ENCODE results near the gene FRMPD4. TPM values are rescaled to one million over a fixed set of nuclear protein-coding genes. Genes with fewer than 3 reads are reported as not detected.
A peak's percentile ranks its signal among the peaks of the same experiment; 100 is the strongest.
"Not testable (repeated sequence)": the region's sequence is repeated elsewhere in the genome, so short reads cannot be mapped to it uniquely, and the experiment has no call there.

The FRMPD4 gene
- total and polyA plus RNA-seq, 2 donors = 0.06 to 0.85 TPM

GRCh38 chrX:12526306-12526705 lies 388.0 kb downstream of the FRMPD4 start:
- H3K4me1 ChIP-seq (ENCODE audit: insufficient read depth) = no peaks in the 10 kb centered on the region
- H3K36me3 ChIP-seq (ENCODE audit: insufficient read depth) = no peaks in the 10 kb centered on the region
- 28% methylated on average over 5 of the region's 5 CpGs for WGBS
- H3K27ac ChIP-seq (ENCODE audit: low read depth) = no peak overlapping the region
- H3K4me3 ChIP-seq (ENCODE audit: low read depth, low read length) = no peak overlapping the region
- no peak for DNase-seq (ENCODE audit: extremely low spot score)

- H3K27ac ChIP-seq (ENCODE audit: low read depth); H3K4me3 ChIP-seq (ENCODE audit: low read depth, low read length); H3K4me1 ChIP-seq (ENCODE audit: insufficient read depth); H3K36me3 ChIP-seq (ENCODE audit: insufficient read depth); DNase-seq (ENCODE audit: extremely low spot score): not testable (repeated sequence)
- WGBS = 80% methylated on average over 10 of the region's 11 CpGs
These were observed 399.8 kb downstream of the FRMPD4 start for GRCh38 chrX:12538096-12538495.

- H3K27ac ChIP-seq (ENCODE audit: low read depth); H3K36me3 ChIP-seq (ENCODE audit: insufficient read depth); DNase-seq (ENCODE audit: extremely low spot score); H3K4me3 ChIP-seq (ENCODE audit: low read depth, low read length); H3K4me1 ChIP-seq (ENCODE audit: insufficient read depth): not testable (repeated sequence)
- 79% methylated on average over 3 of the region's 3 CpGs for WGBS
These were observed 404.0 kb downstream of the FRMPD4 start for GRCh38 chrX:12542251-12542650.

- DNase-seq (ENCODE audit: extremely low spot score) = no peak
- no peak overlapping the region for H3K4me3 ChIP-seq (ENCODE audit: low read depth, low read length)
- WGBS = 88% methylated on average over 3 of the region's 3 CpGs
- no peaks in the 10 kb centered on the region for H3K36me3 ChIP-seq (ENCODE audit: insufficient read depth)
- no peak overlapping the region for H3K27ac ChIP-seq (ENCODE audit: low read depth)
- H3K4me1 ChIP-seq (ENCODE audit: insufficient read depth) = no peaks in the 10 kb centered on the region
These were observed 410.1 kb downstream of the FRMPD4 start for GRCh38 chrX:12548341-12548740.

- no peaks in the 10 kb centered on the region for H3K36me3 ChIP-seq (ENCODE audit: insufficient read depth)
- 0% methylated on average over 1 of the region's 1 CpG for WGBS
These were observed 410.5 kb downstream of the FRMPD4 start for GRCh38 chrX:12548746-12549145.

GRCh38 chrX:12554206-12554605 lies 415.9 kb downstream of the FRMPD4 start:
- no peak for DNase-seq (ENCODE audit: extremely low spot score)
- Histone ChIP-seq H3K4me1 (ENCODE audit: insufficient read depth) (no peaks in the 10 kb centered on the region), H3K36me3 (ENCODE audit: insufficient read depth) (no peaks in the 10 kb centered on the region), H3K4me3 (ENCODE audit: low read depth, low read length) (no peak overlapping the region), H3K27ac (ENCODE audit: low read depth) (no peak overlapping the region)

More at GRCh38 chrX:12548746-12549145, 410.5 kb downstream of the FRMPD4 start:
- no peak overlapping the region for H3K27ac ChIP-seq (ENCODE audit: low read depth)
- H3K4me1 ChIP-seq (ENCODE audit: insufficient read depth) = no peaks in the 10 kb centered on the region
- no peak overlapping the region for H3K4me3 ChIP-seq (ENCODE audit: low read depth, low read length)
- DNase-seq (ENCODE audit: extremely low spot score) = peak; percentile 2

- Histone ChIP-seq H3K36me3 (ENCODE audit: insufficient read depth) (no peaks in the 10 kb centered on the region), H3K4me3 (ENCODE audit: low read depth, low read length) (no peak overlapping the region), H3K27ac (ENCODE audit: low read depth) (no peak overlapping the region), H3K4me1 (ENCODE audit: insufficient read depth) (no peaks in the 10 kb centered on the region)
- no peak for DNase-seq (ENCODE audit: extremely low spot score)
- 76% methylated on average over 1 of the region's 1 CpG for whole genome bisulfite sequencing
These were observed 424.8 kb downstream of the FRMPD4 start for GRCh38 chrX:12563121-12563520.

GRCh38 chrX:12564221-12564620 lies 425.9 kb downstream of the FRMPD4 start:
- no peaks in the 10 kb centered on the region for H3K36me3 ChIP-seq (ENCODE audit: insufficient read depth)
- 93% methylated on average over 2 of the region's 2 CpGs for WGBS
- DNase-seq (ENCODE audit: extremely low spot score) = no peak
- H3K4me1 ChIP-seq (ENCODE audit: insufficient read depth) = no peaks in the 10 kb centered on the region
- H3K4me3 ChIP-seq (ENCODE audit: low read depth, low read length) = no peak overlapping the region
- no peak overlapping the region for H3K27ac ChIP-seq (ENCODE audit: low read depth)

GRCh38 chrX:12567857-12568256 lies 429.6 kb downstream of the FRMPD4 start:
- Histone ChIP-seq H3K36me3 (ENCODE audit: insufficient read depth) (no peaks in the 10 kb centered on the region), H3K27ac (ENCODE audit: low read depth) (no peak overlapping the region), H3K4me1 (ENCODE audit: insufficient read depth) (no peaks in the 10 kb centered on the region), H3K4me3 (ENCODE audit: low read depth, low read length) (no peak overlapping the region)
- DNase-seq (ENCODE audit: extremely low spot score) = no peak
- 38% methylated on average over 2 of the region's 2 CpGs for WGBS

- H3K27ac ChIP-seq (ENCODE audit: low read depth) = no peak overlapping the region
- 72% methylated on average over 4 of the region's 4 CpGs for WGBS
These were observed 432.7 kb downstream of the FRMPD4 start for GRCh38 chrX:12570859-12571501.

GRCh38 chrX:12579311-12579710 lies 441.0 kb downstream of the FRMPD4 start:
- no peak for DNase-seq (ENCODE audit: extremely low spot score)
- 84% methylated on average over 5 of the region's 5 CpGs for WGBS
- Histone ChIP-seq H3K36me3 (ENCODE audit: insufficient read depth) (no peaks in the 10 kb centered on the region), H3K4me3 (ENCODE audit: low read depth, low read length) (no peak overlapping the region), H3K27ac (ENCODE audit: low read depth) (no peak overlapping the region), H3K4me1 (ENCODE audit: insufficient read depth) (no peaks in the 10 kb centered on the region)

More at GRCh38 chrX:12570859-12571501, 432.7 kb downstream of the FRMPD4 start:
- DNase-seq (ENCODE audit: extremely low spot score) = no peak
- Histone ChIP-seq H3K4me1 (ENCODE audit: insufficient read depth) (no peaks in the 10 kb centered on the region), H3K36me3 (ENCODE audit: insufficient read depth) (no peaks in the 10 kb centered on the region), H3K4me3 (ENCODE audit: low read depth, low read length) (no peak overlapping the region)

GRCh38 chrX:12580548-12580947 lies 442.3 kb downstream of the FRMPD4 start:
- WGBS = 63% methylated on average over 3 of the region's 3 CpGs
- no peak for DNase-seq (ENCODE audit: extremely low spot score)
- Histone ChIP-seq H3K36me3 (ENCODE audit: insufficient read depth) (no peaks in the 10 kb centered on the region), H3K27ac (ENCODE audit: low read depth) (no peak overlapping the region), H3K4me3 (ENCODE audit: low read depth, low read length) (no peak overlapping the region), H3K4me1 (ENCODE audit: insufficient read depth) (no peaks in the 10 kb centered on the region)

- Histone ChIP-seq H3K4me3 (ENCODE audit: low read depth, low read length) (no peak overlapping the region), H3K27ac (ENCODE audit: low read depth) (no peak overlapping the region), H3K4me1 (ENCODE audit: insufficient read depth) (no peaks in the 10 kb centered on the region), H3K36me3 (ENCODE audit: insufficient read depth) (no peaks in the 10 kb centered on the region)
- DNase-seq (ENCODE audit: extremely low spot score) = no peak
- WGBS = 71% methylated on average over 4 of the region's 4 CpGs
These were observed 443.3 kb downstream of the FRMPD4 start for GRCh38 chrX:12581546-12581945.

- DNase-seq (ENCODE audit: extremely low spot score) = no peak
- Histone ChIP-seq H3K36me3 (ENCODE audit: insufficient read depth) (no peaks in the 10 kb centered on the region), H3K4me3 (ENCODE audit: low read depth, low read length) (no peak overlapping the region), H3K27ac (ENCODE audit: low read depth) (no peak overlapping the region), H3K4me1 (ENCODE audit: insufficient read depth) (no peaks in the 10 kb centered on the region)
- 78% methylated on average over 4 of the region's 4 CpGs for WGBS
These were observed 444.4 kb downstream of the FRMPD4 start for GRCh38 chrX:12582649-12583048.

- Histone ChIP-seq H3K4me3 (ENCODE audit: low read depth, low read length) (no peak overlapping the region), H3K27ac (ENCODE audit: low read depth) (no peak overlapping the region), H3K4me1 (ENCODE audit: insufficient read depth) (no peaks in the 10 kb centered on the region), H3K36me3 (ENCODE audit: insufficient read depth) (no peaks in the 10 kb centered on the region)
- no peak for DNase-seq (ENCODE audit: extremely low spot score)
- WGBS = 88% methylated on average over 25 of the region's 25 CpGs
These were observed 445.3 kb downstream of the FRMPD4 start for GRCh38 chrX:12583543-12583942.
